ENCODE data around the gene LSM2. TPM values are rescaled to one million over a fixed set of nuclear protein-coding genes. Genes with fewer than 3 reads are reported as not detected.
A peak's percentile ranks its signal among the peaks of the same experiment; 100 is the strongest.
"Not testable (repeated sequence)": the region's sequence is repeated elsewhere in the genome, so short reads cannot be mapped to it uniquely, and the experiment has no call there.

The LSM2 gene
- total and polyA plus RNA-seq, 2 donors (not counting 1 experiment from before 2014, with no cell fraction given), result 52.4 to 57.4 TPM

GRCh38 chr6:31819871-31820299, 13.1 kb upstream of the LSM2 start:
- no peak overlapping the region for H3K27ac ChIP-seq (ENCODE audit: low read length in 2 of 2)
- Mint-ChIP-seq H3K27ac (peak overlapping the region; percentile 38), H3K4me1 (peaks cover 26% of the 10 kb centered on the region), H3K27me3 (no peaks in the 10 kb centered on the region), H3K9me3 (ENCODE audit: insufficient read depth) (no peaks in the 10 kb centered on the region), H3K4me3 (peak overlapping the region; percentile 68)
- ATAC-seq (ENCODE audit: low read depth) (no peak), DNase-seq (no peak)
- H3K27me3 ChIP-seq (replicated peaks in 1 of 4; ENCODE audit: control extremely low read depth in 1 of 4, control insufficient read depth in 3 of 4, insufficient read depth in 4 of 4, low read length in 3 of 4), result no peaks in the 10 kb centered on the region
- H3K79me2 ChIP-seq (ENCODE audit: control insufficient read depth, insufficient read depth, low read length), result no peaks in the 10 kb centered on the region
- no peak overlapping the region for H3K4me3 ChIP-seq (ENCODE audit: control extremely low read depth in 1 of 5, extremely low read depth in 1 of 5, insufficient read depth in 1 of 5, low read depth in 2 of 5, low read length in 4 of 5)
- no peak overlapping the region for H3K9ac ChIP-seq (ENCODE audit: low read length)
- ChIA-PET CTCF (interaction anchor here (0.7 to 1.5 kb wide), 4 partner anchors 13 to 92 kb away, joined by 3 to 7 read pairs (median 4); partner anchors contain the start of gene LSM2), POLR2A (interaction anchor here (0.7 kb wide), 1 partner anchor 89 kb away, joined by 11 read pairs; no protein-coding TSS in a partner anchor)
- intact Hi-C loops (cut with micrococcal nuclease), result loop anchor here (5.0 kb wide), 1 partner anchor 42 kb away; the partner anchor contains the start of gene NEU1
- no peaks in the 10 kb centered on the region for H3K36me3 ChIP-seq (replicated peaks in 1 of 2; ENCODE audit: control extremely low read depth in 1 of 2, control insufficient read depth in 1 of 2, extremely low read depth in 1 of 2, insufficient read depth in 2 of 2, low read length in 1 of 2)
- no peak overlapping the region for H2AFZ ChIP-seq (ENCODE audit: insufficient read depth, low read depth, low read length, poor library complexity, severe bottlenecking)
- peaks cover 24 to 33% of the 10 kb centered on the region in 2 donors for H3K4me1 ChIP-seq (ENCODE audit: control insufficient read depth in 2 of 2, insufficient read depth in 2 of 2, low read length in 2 of 2)
- no peaks in the 10 kb centered on the region for H4K20me1 ChIP-seq (ENCODE audit: control insufficient read depth, insufficient read depth, low read length, poor library complexity, severe bottlenecking)
- no peaks in the 10 kb centered on the region for H3K9me3 ChIP-seq (ENCODE audit: control extremely low read depth in 1 of 3, control insufficient read depth in 2 of 3, insufficient read depth in 1 of 3, low read length in 2 of 3)
- TF ChIP-seq, protein P1, sequence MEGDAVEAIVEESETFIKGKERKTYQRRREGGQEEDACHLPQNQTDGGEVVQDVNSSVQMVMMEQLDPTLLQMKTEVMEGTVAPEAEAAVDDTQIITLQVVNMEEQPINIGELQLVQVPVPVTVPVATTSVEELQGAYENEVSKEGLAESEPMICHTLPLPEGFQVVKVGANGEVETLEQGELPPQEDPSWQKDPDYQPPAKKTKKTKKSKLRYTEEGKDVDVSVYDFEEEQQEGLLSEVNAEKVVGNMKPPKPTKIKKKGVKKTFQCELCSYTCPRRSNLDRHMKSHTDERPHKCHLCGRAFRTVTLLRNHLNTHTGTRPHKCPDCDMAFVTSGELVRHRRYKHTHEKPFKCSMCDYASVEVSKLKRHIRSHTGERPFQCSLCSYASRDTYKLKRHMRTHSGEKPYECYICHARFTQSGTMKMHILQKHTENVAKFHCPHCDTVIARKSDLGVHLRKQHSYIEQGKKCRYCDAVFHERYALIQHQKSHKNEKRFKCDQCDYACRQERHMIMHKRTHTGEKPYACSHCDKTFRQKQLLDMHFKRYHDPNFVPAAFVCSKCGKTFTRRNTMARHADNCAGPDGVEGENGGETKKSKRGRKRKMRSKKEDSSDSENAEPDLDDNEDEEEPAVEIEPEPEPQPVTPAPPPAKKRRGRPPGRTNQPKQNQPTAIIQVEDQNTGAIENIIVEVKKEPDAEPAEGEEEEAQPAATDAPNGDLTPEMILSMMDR (IDR thresholded peaks at IDR 0.05), result no peak
- no peak for TF ChIP-seq EZH2 (IDR thresholded peaks at IDR 0.05; ENCODE audit: borderline replicate concordance, insufficient read depth, low read depth, low read length, poor library complexity, severe bottlenecking)
- no peak overlapping the region for H3K4me2 ChIP-seq (replicated peaks; ENCODE audit: low read depth, low read length, poor library complexity, severe bottlenecking)

GRCh38 chr6:31817929-31818511, 11.3 kb upstream of the LSM2 start:
- peak overlapping the region; percentile 40 for H3K4me2 ChIP-seq (replicated peaks; ENCODE audit: low read depth, low read length, poor library complexity, severe bottlenecking)
- peak overlapping the region; percentile 58 for H3K9ac ChIP-seq (ENCODE audit: low read length)
- H3K79me2 ChIP-seq (ENCODE audit: control insufficient read depth, insufficient read depth, low read length); POLR2A ChIA-PET; H3K27me3 Mint-ChIP-seq; H3K36me3 ChIP-seq (replicated peaks in 1 of 2; ENCODE audit: control extremely low read depth in 1 of 2, control insufficient read depth in 1 of 2, extremely low read depth in 1 of 2, insufficient read depth in 2 of 2, low read length in 1 of 2); DNase-seq; H3K9me3 Mint-ChIP-seq (ENCODE audit: insufficient read depth); H4K20me1 ChIP-seq (ENCODE audit: control insufficient read depth, insufficient read depth, low read length, poor library complexity, severe bottlenecking); ATAC-seq (ENCODE audit: low read depth); H3K9me3 ChIP-seq (ENCODE audit: control extremely low read depth in 1 of 3, control insufficient read depth in 2 of 3, insufficient read depth in 1 of 3, low read length in 2 of 3); H3K27me3 ChIP-seq (replicated peaks in 1 of 4; ENCODE audit: control extremely low read depth in 1 of 4, control insufficient read depth in 3 of 4, insufficient read depth in 4 of 4, low read length in 3 of 4): not testable (repeated sequence)
- 44% methylated on average over 5 of the region's 8 CpGs for WGBS (ENCODE audit: insufficient coverage)
- peak overlapping the region in 4 of 5 experiments; percentile 4 to 79 (median 40) for H3K4me3 ChIP-seq (ENCODE audit: control extremely low read depth in 1 of 5, extremely low read depth in 1 of 5, insufficient read depth in 1 of 5, low read depth in 2 of 5, low read length in 4 of 5)
- H3K4me3 Mint-ChIP-seq, result peak overlapping the region; percentile 53
- peak overlapping the region; percentile 74 for H3K27ac Mint-ChIP-seq
- intact Hi-C loops (cut with micrococcal nuclease), result loop anchor here (5.0 kb wide), 1 partner anchor 44 kb away; the partner anchor contains the start of gene NEU1
- CTCF ChIA-PET, result interaction anchor here (1.0 to 1.2 kb wide), 2 partner anchors 12 to 88 kb away, joined by 3 to 10 read pairs; partner anchors contain the start of gene DDAH2
- peaks cover 34% of the 10 kb centered on the region for H3K4me1 Mint-ChIP-seq
- H3K27ac ChIP-seq (ENCODE audit: low read length in 2 of 2), result peak overlapping the region in 1 of 2 donors; percentile 47
- peak overlapping the region; percentile 68 for H2AFZ ChIP-seq (ENCODE audit: insufficient read depth, low read depth, low read length, poor library complexity, severe bottlenecking)
- peaks cover 30 to 48% of the 10 kb centered on the region in 2 donors for H3K4me1 ChIP-seq (ENCODE audit: control insufficient read depth in 2 of 2, insufficient read depth in 2 of 2, low read length in 2 of 2)

GRCh38 chr6:31817133-31817928, 10.6 kb upstream of the LSM2 start:
- CTCF ChIA-PET, result interaction anchor here (1.2 kb wide), 1 partner anchor 13 kb away, joined by 10 read pairs; no protein-coding TSS in a partner anchor
- peak overlapping the region; percentile 68 for H2AFZ ChIP-seq (ENCODE audit: insufficient read depth, low read depth, low read length, poor library complexity, severe bottlenecking)

More at GRCh38 chr6:31817133-31817928, 10.6 kb upstream of the LSM2 start:
- H3K79me2 ChIP-seq (ENCODE audit: control insufficient read depth, insufficient read depth, low read length); H4K20me1 ChIP-seq (ENCODE audit: control insufficient read depth, insufficient read depth, low read length, poor library complexity, severe bottlenecking); H3K9me3 ChIP-seq (ENCODE audit: control extremely low read depth in 1 of 3, control insufficient read depth in 2 of 3, insufficient read depth in 1 of 3, low read length in 2 of 3); H3K27me3 Mint-ChIP-seq; H3K9me3 Mint-ChIP-seq (ENCODE audit: insufficient read depth); POLR2A ChIA-PET; H3K27me3 ChIP-seq (replicated peaks in 1 of 4; ENCODE audit: control extremely low read depth in 1 of 4, control insufficient read depth in 3 of 4, insufficient read depth in 4 of 4, low read length in 3 of 4); ATAC-seq (ENCODE audit: low read depth); H3K36me3 ChIP-seq (replicated peaks in 1 of 2; ENCODE audit: control extremely low read depth in 1 of 2, control insufficient read depth in 1 of 2, extremely low read depth in 1 of 2, insufficient read depth in 2 of 2, low read length in 1 of 2): not testable (repeated sequence)
- intact Hi-C loops (cut with micrococcal nuclease), result loop anchor here (5.0 kb wide), 1 partner anchor 45 kb away; the partner anchor contains the start of gene NEU1
- 16% methylated on average over 7 of the region's 37 CpGs for WGBS (ENCODE audit: insufficient coverage)
- peak overlapping the region; percentile 58 for H3K9ac ChIP-seq (ENCODE audit: low read length)
- peak overlapping the region; percentile 41 to 47 for H3K27ac ChIP-seq (ENCODE audit: low read length in 2 of 2)
- H3K4me2 ChIP-seq (replicated peaks; ENCODE audit: low read depth, low read length, poor library complexity, severe bottlenecking), result peak overlapping the region; percentile 40
- H3K4me3 ChIP-seq (ENCODE audit: control extremely low read depth in 1 of 5, extremely low read depth in 1 of 5, insufficient read depth in 1 of 5, low read depth in 2 of 5, low read length in 4 of 5), result peak overlapping the region; percentile 39 to 79 (median 42)
- Mint-ChIP-seq H3K4me3 (peak overlapping the region; percentile 53), H3K4me1 (peaks cover 30% of the 10 kb centered on the region), H3K27ac (peak overlapping the region; percentile 74)
- H3K4me1 ChIP-seq (ENCODE audit: control insufficient read depth in 2 of 2, insufficient read depth in 2 of 2, low read length in 2 of 2), result peaks cover 23 to 43% of the 10 kb centered on the region in 2 donors
- DNase-seq, result peak; percentile 62
